ENCODE data around the gene SPEM2. TPM values are rescaled to one million over a fixed set of nuclear protein-coding genes. Genes with fewer than 3 reads are reported as not detected.

SPEM2 gene
- total and polyA plus RNA-seq, 7 donors = 0.03 TPM; not detected in 6

DNA sequence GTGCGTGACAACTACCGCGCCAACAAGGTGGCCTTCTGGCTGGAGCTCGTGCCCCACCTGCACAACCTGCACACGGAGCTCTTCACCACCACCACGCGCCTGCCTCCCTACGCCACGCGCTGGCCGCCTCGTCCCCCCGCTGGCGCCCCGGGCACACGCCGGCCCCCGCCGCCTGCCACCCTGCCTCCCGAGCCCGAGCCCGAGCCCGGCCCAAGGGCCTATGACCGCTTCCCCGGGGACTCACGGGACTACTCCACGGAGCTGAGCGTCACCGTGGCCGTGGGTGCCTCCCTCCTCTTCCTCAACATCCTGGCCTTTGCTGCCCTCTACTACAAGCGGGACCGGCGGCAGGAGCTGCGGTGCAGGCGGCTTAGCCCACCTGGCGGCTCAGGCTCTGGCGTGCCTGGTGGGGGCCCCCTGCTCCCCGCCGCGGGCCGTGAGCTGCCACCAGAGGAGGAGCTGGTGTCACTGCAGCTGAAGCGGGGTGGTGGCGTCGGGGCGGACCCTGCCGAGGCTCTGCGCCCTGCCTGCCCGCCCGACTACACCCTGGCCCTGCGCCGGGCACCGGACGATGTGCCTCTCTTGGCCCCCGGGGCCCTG lies 8.3 kb upstream of the SPEM2 start:
- no peak for TF ChIP-seq CTCF (IDR thresholded peaks at IDR 0.05)
- no peak overlapping the region for H3K27ac ChIP-seq
- ATAC-seq (no peak), DNase-seq (no peak)
- H3K36me3 ChIP-seq (ENCODE audit: insufficient read depth in 1 of 2, low read depth in 1 of 2) = peaks cover 0 to 5% of the 10 kb centered on the region in 2 donors
- 95% methylated on average over 41 to 54 of the region's 54 CpGs for WGBS, 3 donors
- intact Hi-C loops (cut with DNase I) = no loop called here
- no peaks in the 10 kb centered on the region for H3K9me3 ChIP-seq
- H3K4me3 ChIP-seq = no peak overlapping the region
- no peaks in the 10 kb centered on the region for H3K4me1 ChIP-seq
- H3K27me3 ChIP-seq (ENCODE audit: insufficient read depth in 3 of 3, low read length in 2 of 3) = no peaks in the 10 kb centered on the region

- DNase-seq (no peak), ATAC-seq (no peak)
- intact Hi-C loops (cut with DNase I) = no loop called here
- WGBS, 3 donors = 65 to 71% (median 68%) methylated on average over 17 to 18 of the region's 18 CpGs
- no peak for TF ChIP-seq CTCF (IDR thresholded peaks at IDR 0.05)
- H3K9me3 ChIP-seq = no peaks in the 10 kb centered on the region
- H3K36me3 ChIP-seq (ENCODE audit: insufficient read depth in 1 of 2, low read depth in 1 of 2) = peaks cover 0 to 5% of the 10 kb centered on the region in 2 donors
- no peak overlapping the region for H3K4me3 ChIP-seq
- H3K4me1 ChIP-seq = no peaks in the 10 kb centered on the region
- H3K27me3 ChIP-seq (ENCODE audit: insufficient read depth in 3 of 3, low read length in 2 of 3) = no peaks in the 10 kb centered on the region
- no peak overlapping the region for H3K27ac ChIP-seq
Observed at GRCh38 chr17:7418472-7419152, 6.8 kb upstream of the SPEM2 start.

DNA sequence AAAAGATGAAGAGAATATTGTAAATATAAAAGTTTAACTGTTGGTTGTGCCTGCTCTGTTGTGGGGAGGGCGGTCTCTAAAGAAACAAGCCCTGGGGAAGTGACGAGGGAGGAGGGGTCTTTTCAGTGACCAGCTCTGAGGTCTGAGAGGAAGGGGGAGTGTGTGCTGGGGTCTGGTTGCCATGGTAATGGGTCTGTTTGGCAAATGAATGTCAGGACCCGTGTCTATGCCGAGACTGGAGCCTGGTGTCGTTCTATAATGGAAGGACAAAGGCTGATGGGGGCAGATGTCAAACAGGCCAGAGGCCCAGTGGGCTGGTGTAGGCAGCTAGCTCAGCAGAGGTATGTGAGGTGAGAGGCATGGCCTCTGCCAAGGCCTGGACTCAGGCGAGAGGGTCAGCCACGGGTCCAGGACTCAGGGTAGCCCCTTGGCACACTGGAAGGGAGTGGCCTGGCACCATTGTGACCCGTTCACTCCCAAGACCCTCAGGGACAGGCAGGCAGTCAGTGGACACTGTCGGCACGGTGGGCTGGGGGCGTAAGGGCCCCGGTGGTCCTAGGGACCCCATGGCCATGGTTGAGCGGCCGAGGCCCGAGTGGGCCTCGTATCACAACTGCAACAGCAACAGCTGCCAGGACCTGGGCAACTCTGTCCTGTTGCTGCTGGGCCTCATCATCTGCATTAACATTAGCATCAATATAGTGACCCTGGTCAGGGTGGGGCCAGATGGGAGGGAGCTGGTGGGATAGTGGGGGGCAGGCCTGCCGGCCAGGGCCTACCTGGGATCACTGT lies 5.4 kb upstream of the SPEM2 start, which contains the start of gene SPEM1:
TSS of gene SPEM1 (plus strand) at position 506 of the 792 bp plus-strand sequence. CDS start at position 567, 61 bp downstream.
- DNase-seq (no peak), ATAC-seq (no peak)
- no peak for TF ChIP-seq CTCF (IDR thresholded peaks at IDR 0.05)
- Histone ChIP-seq H3K4me3 (no peak within 1 kb of the TSS), H3K27ac (no peak within 1 kb of the TSS), H3K9me3 (no peaks in the 10 kb centered on the region), H3K4me1 (no peaks in the 10 kb centered on the region), H3K36me3 (ENCODE audit: insufficient read depth in 1 of 2, low read depth in 1 of 2) (no peaks in the 10 kb centered on the region), H3K27me3 (ENCODE audit: insufficient read depth in 3 of 3, low read length in 2 of 3) (no peaks in the 10 kb centered on the region)
- intact Hi-C loops (cut with DNase I) = no loop called here
- 75 to 79% (median 77%) methylated on average over 17 of the region's 17 CpGs for WGBS, 3 donors

DNA sequence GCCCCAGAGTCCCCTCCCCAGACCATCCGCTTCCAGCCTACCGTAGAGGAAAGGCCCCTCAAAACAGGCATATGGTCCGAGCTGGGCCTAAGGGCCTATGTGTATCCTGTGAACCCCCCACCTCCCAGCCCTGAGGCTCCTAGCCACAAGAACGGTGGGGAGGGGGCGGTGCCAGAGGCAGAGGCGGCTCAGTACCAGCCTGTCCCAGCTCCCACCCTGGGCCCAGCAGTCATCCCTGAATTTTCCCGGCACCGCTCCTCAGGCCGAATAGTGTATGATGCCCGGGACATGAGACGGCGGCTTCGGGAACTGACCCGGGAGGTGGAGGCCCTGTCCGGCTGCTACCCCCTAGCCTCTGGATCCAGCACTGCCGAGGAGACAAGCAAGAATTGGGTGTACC lies 4.2 kb upstream of the SPEM2 start:
- DNase-seq (no peak), ATAC-seq (no peak)
- Histone ChIP-seq H3K27ac (no peak overlapping the region), H3K27me3 (ENCODE audit: insufficient read depth in 3 of 3, low read length in 2 of 3) (no peaks in the 10 kb centered on the region), H3K4me3 (no peak overlapping the region), H3K36me3 (ENCODE audit: insufficient read depth in 1 of 2, low read depth in 1 of 2) (no peaks in the 10 kb centered on the region), H3K4me1 (no peaks in the 10 kb centered on the region), H3K9me3 (no peaks in the 10 kb centered on the region)
- intact Hi-C loops (cut with DNase I) = no loop called here
- WGBS, 3 donors = 93 to 95% (median 94%) methylated on average over 16 of the region's 16 CpGs
- TF ChIP-seq CTCF (IDR thresholded peaks at IDR 0.05) = no peak
